Fibroblast of lung (primary cell): ENCODE data around the gene PAX7. TPM values are rescaled to one million over a fixed set of nuclear protein-coding genes. Genes with fewer than 3 reads are reported as not detected.

Source experiments
- DNase-seq, 2 donors: peaks; one replicate each; pipeline versions ENCODE4 v3.0.0 to v3.0.0-alpha.2; 2010; ENCODE audit warnings: low read depth in 2 of 2
- H2AFZ ChIP-seq: 2 replicates; pipeline ENCODE4 v1.5.1; 2012; ENCODE audit warnings: low read length, control low read depth, inconsistent platforms
- H3K27ac ChIP-seq: 2 replicates; pipeline ENCODE4 v1.5.1; 2011; ENCODE audit warnings: low read length, control low read depth; ENCODE audit not compliant: insufficient read depth
- H3K27me3 ChIP-seq: 2 replicates; pipeline ENCODE4 v1.5.1; 2011; ENCODE audit warnings: mild to moderate bottlenecking, low read length; ENCODE audit not compliant: control insufficient read depth, insufficient read depth
- H3K36me3 ChIP-seq: 2 replicates; pipeline ENCODE4 v1.5.1; 2011; ENCODE audit warnings: low read length; ENCODE audit not compliant: control insufficient read depth, insufficient read depth
- H3K4me1 ChIP-seq: 2 replicates; pipeline ENCODE4 v1.5.1; 2011; ENCODE audit warnings: low read length; ENCODE audit not compliant: control insufficient read depth, insufficient read depth; ENCODE audit errors: extremely low read depth
- H3K4me2 ChIP-seq: 2 replicates; pipeline ENCODE4 v1.5.1; 2011; ENCODE audit warnings: low read length, control low read depth; ENCODE audit not compliant: insufficient read depth; ENCODE audit errors: extremely low read depth
- H3K4me3 ChIP-seq, 4 experiments: fragments of 200-600 bp in 1 of 4; sonication (generic) in 1 of 4; replicated peaks in 1 of 4; 2 replicates each; pipeline ENCODE4 v1.5.1; 2011 to 2016; ENCODE audit warnings: low read length in 4 of 4, low read depth in 3 of 4, mild to moderate bottlenecking in 3 of 4, control low read depth in 2 of 4, inconsistent platforms in 1 of 4, mixed read lengths in 1 of 4; ENCODE audit not compliant: insufficient read depth in 1 of 4; ENCODE audit errors: control extremely low read depth in 1 of 4
- H3K79me2 ChIP-seq: 2 replicates; pipeline ENCODE4 v1.5.1; 2012; ENCODE audit warnings: mild to moderate bottlenecking, low read length, inconsistent platforms; ENCODE audit not compliant: control insufficient read depth, insufficient read depth
- H3K9ac ChIP-seq: 2 replicates; pipeline ENCODE4 v1.5.1; 2011; ENCODE audit warnings: mild to moderate bottlenecking, low read length, control low read depth; ENCODE audit not compliant: insufficient read depth
- H3K9me3 ChIP-seq: 2 replicates; pipeline ENCODE4 v1.5.1; 2012; ENCODE audit warnings: low read depth, low read length; ENCODE audit not compliant: control insufficient read depth, insufficient read depth
- H4K20me1 ChIP-seq: 2 replicates; pipeline ENCODE4 v1.5.1; 2011; ENCODE audit warnings: low read length; ENCODE audit not compliant: control insufficient read depth, insufficient read depth; ENCODE audit errors: extremely low read depth
- CTCF ChIP-seq, 2 donors: IDR thresholded peaks in 1 of 2; conservative IDR thresholded peaks in 1 of 2; 1 replicate in 1 of 2; 2 replicates in 1 of 2; pipeline ENCODE4 v1.5.1; 2011 to 2012; ENCODE audit warnings: low read length in 2 of 2, control low read depth in 1 of 2, inconsistent platforms in 1 of 2, low read depth in 1 of 2, mild to moderate bottlenecking in 1 of 2
- EZH2 ChIP-seq: IDR thresholded peaks from 2 replicates; pipeline ENCODE4 v1.5.1; 2012; ENCODE audit warnings: low read length, control low read depth, mild to moderate bottlenecking; ENCODE audit errors: missing control alignments
- polyA plus RNA-seq, 2 donors: library from polyadenylated mRNA; depleted of rRNA in 1 of 2; stranded (reverse) in 1 of 2; unstranded in 1 of 2; fragments of >200 nt; gene quantifications; 2 replicates each; pipeline ENCODE4 v1.2.1, GENCODE V29; 2011 to 2012; ENCODE audit warnings: missing spikeins in 1 of 2
- total RNA-seq: library from RNA; depleted of rRNA; stranded (reverse); fragments of >200 nt; gene quantifications from 2 replicates; pipeline ENCODE4 v1.2.1, GENCODE V29; 2014

PAX7 gene
- total and polyA plus RNA-seq, 2 donors (not counting 1 experiment from before 2014, with no cell fraction given) = not detected

GRCh38 chr1:18618546-18619466 is 11.8 kb upstream of the PAX7 start:
- H3K27ac ChIP-seq = no peak overlapping the region
- no peaks in the 10 kb centered on the region for H3K79me2 ChIP-seq
- no peaks in the 10 kb centered on the region for H3K27me3 ChIP-seq
- no peak overlapping the region for H3K4me3 ChIP-seq
- H3K4me1 ChIP-seq = no peaks in the 10 kb centered on the region
- no peak overlapping the region for H3K9ac ChIP-seq
- no peak overlapping the region for H3K4me2 ChIP-seq
- H3K36me3 ChIP-seq = no peaks in the 10 kb centered on the region
- TF ChIP-seq CTCF (conservative IDR thresholded peaks at IDR 0.05 in 1 of 2, IDR thresholded peaks at IDR 0.05 in 1 of 2; ENCODE audit: low read depth in 1 of 2, low read length in 2 of 2) = no peak
- no peak for TF ChIP-seq EZH2
- H3K9me3 ChIP-seq = no peaks in the 10 kb centered on the region
- H4K20me1 ChIP-seq = no peaks in the 10 kb centered on the region
- H2AFZ ChIP-seq = no peak overlapping the region
- peak in 1 of 2 donors; percentile 47 for DNase-seq

- no peaks in the 10 kb centered on the region for H3K9me3 ChIP-seq
- no peaks in the 10 kb centered on the region for H3K27me3 ChIP-seq
- H3K4me3 ChIP-seq = no peak overlapping the region
- no peak overlapping the region for H2AFZ ChIP-seq
- H4K20me1 ChIP-seq = no peaks in the 10 kb centered on the region
- no peak for TF ChIP-seq CTCF (conservative IDR thresholded peaks at IDR 0.05 in 1 of 2, IDR thresholded peaks at IDR 0.05 in 1 of 2; ENCODE audit: low read depth in 1 of 2, low read length in 2 of 2)
- no peak for TF ChIP-seq EZH2
- no peak overlapping the region for H3K27ac ChIP-seq
- no peaks in the 10 kb centered on the region for H3K4me1 ChIP-seq
- no peak overlapping the region for H3K4me2 ChIP-seq
- no peak for DNase-seq
- H3K79me2 ChIP-seq = no peaks in the 10 kb centered on the region
- H3K36me3 ChIP-seq = no peaks in the 10 kb centered on the region
- no peak overlapping the region for H3K9ac ChIP-seq
These were observed 11.2 kb upstream of the PAX7 start for GRCh38 chr1:18619467-18619835.

- H3K4me2 ChIP-seq = no peak overlapping the region
- peaks cover 26% of the 10 kb centered on the region for H3K27me3 ChIP-seq
- no peak overlapping the region for H3K9ac ChIP-seq
- no peaks in the 10 kb centered on the region for H3K36me3 ChIP-seq
- no peak overlapping the region for H3K27ac ChIP-seq
- H3K4me1 ChIP-seq = no peaks in the 10 kb centered on the region
- H2AFZ ChIP-seq = no peak overlapping the region
- DNase-seq = no peak
- H4K20me1 ChIP-seq = peaks cover 2% of the 10 kb centered on the region
- no peak overlapping the region for H3K4me3 ChIP-seq
- no peaks in the 10 kb centered on the region for H3K9me3 ChIP-seq
- TF ChIP-seq CTCF (conservative IDR thresholded peaks at IDR 0.05 in 1 of 2, IDR thresholded peaks at IDR 0.05 in 1 of 2; ENCODE audit: low read depth in 1 of 2, low read length in 2 of 2) (no peak), EZH2 (no peak)
- H3K79me2 ChIP-seq = no peaks in the 10 kb centered on the region
These were observed 2.1 kb upstream of the PAX7 start for GRCh38 chr1:18628511-18628910.
